Measurements from ENCODE around the gene NCF1.
"Not testable (repeated sequence)": the region's sequence is repeated elsewhere in the genome, so short reads cannot be mapped to it uniquely, and the experiment has no call there.

DNA sequence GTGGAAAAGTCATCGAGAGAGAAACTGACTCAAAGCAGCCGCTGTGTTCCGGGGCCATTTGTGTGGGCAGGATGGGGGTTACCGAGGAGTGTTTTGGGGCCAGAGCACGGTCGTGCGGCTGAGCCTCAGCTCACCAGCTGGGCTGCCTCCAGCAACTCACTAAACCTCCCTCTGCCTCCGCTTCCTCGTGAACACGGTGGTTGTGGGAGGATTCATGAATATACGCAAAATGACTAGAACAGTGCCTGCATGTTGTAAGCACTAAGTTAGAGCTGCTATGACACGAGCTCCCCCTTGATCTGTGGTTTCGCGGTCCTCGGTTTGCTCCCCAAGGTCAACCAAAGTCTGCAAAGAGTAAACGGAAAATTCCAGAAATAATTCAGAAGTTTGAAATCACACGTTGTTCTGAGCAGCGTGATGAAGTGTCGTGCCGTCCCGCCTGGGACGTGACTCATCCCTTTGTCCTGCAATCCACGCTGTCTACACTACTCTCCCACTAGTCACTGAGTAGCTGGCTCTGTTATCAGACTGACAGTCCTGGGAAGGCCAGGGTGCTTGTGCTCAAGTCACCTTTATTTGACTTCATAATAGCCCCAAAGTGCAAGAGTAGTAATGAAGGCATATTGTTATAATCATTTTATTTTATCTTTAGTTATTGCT lies 46.5 kb downstream of the NCF1 start:
- TF ChIP-seq NRF1 (IDR thresholded peaks at IDR 0.05; ENCODE audit: low read depth, low read length); SP1 (IDR thresholded peaks at IDR 0.05; ENCODE audit: low read depth, low read length); CHD2 (IDR thresholded peaks at IDR 0.05; ENCODE audit: low read length): not testable (repeated sequence)
- TF ChIP-seq, protein P1, sequence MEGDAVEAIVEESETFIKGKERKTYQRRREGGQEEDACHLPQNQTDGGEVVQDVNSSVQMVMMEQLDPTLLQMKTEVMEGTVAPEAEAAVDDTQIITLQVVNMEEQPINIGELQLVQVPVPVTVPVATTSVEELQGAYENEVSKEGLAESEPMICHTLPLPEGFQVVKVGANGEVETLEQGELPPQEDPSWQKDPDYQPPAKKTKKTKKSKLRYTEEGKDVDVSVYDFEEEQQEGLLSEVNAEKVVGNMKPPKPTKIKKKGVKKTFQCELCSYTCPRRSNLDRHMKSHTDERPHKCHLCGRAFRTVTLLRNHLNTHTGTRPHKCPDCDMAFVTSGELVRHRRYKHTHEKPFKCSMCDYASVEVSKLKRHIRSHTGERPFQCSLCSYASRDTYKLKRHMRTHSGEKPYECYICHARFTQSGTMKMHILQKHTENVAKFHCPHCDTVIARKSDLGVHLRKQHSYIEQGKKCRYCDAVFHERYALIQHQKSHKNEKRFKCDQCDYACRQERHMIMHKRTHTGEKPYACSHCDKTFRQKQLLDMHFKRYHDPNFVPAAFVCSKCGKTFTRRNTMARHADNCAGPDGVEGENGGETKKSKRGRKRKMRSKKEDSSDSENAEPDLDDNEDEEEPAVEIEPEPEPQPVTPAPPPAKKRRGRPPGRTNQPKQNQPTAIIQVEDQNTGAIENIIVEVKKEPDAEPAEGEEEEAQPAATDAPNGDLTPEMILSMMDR (IDR thresholded peaks at IDR 0.05; ENCODE audit: control extremely low read depth in 1 of 3, insufficient read depth in 1 of 3, low read depth in 1 of 3, low read length in 3 of 3): not testable (repeated sequence)
- TF ChIP-seq, protein P2, sequence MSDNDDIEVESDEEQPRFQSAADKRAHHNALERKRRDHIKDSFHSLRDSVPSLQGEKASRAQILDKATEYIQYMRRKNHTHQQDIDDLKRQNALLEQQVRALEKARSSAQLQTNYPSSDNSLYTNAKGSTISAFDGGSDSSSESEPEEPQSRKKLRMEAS (IDR thresholded peaks at IDR 0.05): not testable (repeated sequence)
